NCI-H2227 treated with DMSO at 0.1 percent for 48 hours (cell line): ENCODE measurements around the gene ARID4B.
A peak's percentile ranks its signal among the peaks of the same experiment; 100 is the strongest.
"Not testable (repeated sequence)": the region's sequence is repeated elsewhere in the genome, so short reads cannot be mapped to it uniquely, and the experiment has no call there.

Experiments
- DNase-seq: peaks from one replicate; lab custom pipeline; 2025; lab: John Stamatoyannopoulos, UW

The ARID4B gene

GRCh38 chr1:235329139-235329902 is 1.3 kb upstream of the ARID4B start:
- peak; percentile 54 for DNase-seq

DNA sequence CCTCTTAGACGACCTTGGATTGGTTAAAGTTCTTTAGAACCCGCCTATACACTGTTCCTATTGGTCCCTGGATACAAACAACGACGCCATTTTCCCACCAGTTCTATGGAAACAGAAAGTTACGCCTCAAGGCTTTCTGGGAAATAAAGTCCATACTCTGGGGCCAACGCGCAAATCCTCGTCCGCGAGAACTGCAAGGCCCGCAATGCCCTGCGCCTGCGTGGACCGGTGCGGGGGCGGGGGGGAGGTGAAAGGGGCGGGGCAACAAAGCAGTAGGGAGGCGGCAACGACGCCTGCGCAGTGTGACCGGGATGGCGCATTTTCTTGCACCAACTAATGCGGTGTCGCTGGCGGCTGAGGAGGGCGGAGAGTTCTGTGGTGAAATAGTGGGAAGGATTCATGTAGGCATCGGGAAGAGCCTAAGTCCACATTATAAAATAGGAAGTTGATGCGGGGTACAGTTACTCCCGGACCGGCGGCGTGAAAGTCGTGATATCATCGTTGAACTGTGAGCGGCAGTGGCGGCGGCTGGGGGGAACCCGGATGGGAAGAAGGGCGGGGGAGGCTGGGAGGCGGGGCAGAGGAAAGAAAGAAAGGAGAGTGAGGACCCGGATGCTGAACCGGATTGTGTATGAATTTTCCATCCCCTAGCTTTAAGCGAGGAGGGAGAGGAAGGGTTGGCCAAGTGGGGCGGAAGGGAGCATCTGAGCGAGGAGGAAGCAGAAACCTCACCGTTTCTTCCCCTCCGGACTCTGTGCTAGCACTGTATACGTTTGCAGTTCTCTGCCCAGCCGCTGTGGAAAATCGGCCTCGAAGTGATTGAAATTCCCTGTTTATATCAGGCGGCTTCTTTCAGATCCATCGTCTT is 526 bp upstream of the ARID4B start, which contains the start of gene GGPS1:
TSS of gene GGPS1 (plus strand) at position 300 of the 868 bp plus-strand sequence. CDS start 6,695 bp downstream, outside the sequence.
- peak; percentile 100 for DNase-seq

DNA sequence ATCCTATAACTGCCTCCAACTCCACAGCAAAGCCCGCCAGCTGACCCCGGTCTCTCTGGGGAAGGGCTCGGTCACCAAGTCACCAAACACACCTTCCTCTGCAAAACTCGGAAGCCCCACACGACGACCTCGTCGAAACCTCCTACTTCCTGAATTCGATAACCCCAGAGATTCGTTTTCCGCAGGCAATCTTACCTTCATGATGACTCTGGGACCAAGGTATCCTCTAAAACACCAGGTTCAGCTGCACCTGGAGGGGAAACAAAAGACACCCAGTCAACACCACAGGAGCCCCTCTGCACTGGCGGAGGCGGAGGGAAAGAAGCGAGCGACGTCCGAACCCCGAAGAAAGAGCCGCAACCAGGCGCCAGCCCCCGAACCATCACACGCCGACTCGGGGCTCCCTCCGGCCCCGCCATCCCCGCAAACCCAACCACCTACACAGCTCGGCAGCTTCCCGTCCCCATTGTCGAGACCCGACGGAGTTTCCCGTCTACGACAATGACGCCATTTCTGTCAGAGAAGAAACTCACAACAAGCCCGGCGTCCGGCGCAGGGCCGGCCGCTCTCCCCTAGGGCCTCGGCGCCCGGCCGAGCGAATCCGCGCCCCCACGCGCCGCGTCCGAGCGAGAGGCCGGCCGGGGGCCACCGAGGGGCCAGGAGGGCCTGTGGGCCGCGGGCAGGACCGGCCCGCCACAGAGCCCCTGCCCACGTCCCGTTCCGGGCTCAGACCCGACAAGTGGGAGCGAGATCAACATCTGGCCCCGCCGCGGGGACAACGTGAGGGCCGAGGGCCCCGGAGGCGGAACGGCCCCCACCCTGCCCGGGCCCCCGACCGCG is 1.0 kb downstream of the ARID4B start:
- DNase-seq = no peak

- no peak for DNase-seq
Measured at GRCh38 chr1:235325854-235326253, 2.1 kb downstream of the ARID4B start.

DNA sequence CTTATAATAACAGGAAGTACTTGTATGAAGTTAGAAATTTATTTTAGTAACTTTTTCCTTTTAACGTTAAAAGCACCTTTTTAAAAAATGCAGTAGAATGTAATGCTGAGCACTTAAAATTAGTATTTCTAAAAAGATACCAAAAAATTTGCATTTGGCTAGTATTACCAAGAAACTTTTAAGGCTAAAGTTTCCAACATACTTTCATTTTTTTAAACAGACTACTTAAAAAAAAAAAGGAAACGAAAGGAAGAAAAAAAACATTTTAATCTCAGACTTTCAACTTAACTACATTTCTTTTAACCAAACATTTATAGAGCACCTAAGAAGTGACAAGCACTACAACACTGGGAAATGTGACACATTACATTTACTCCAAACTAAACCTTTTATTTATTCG is 2.8 kb downstream of the ARID4B start:
- no peak for DNase-seq

GRCh38 chr1:235324296-235324695 is 3.7 kb downstream of the ARID4B start:
- DNase-seq = no peak

DNA sequence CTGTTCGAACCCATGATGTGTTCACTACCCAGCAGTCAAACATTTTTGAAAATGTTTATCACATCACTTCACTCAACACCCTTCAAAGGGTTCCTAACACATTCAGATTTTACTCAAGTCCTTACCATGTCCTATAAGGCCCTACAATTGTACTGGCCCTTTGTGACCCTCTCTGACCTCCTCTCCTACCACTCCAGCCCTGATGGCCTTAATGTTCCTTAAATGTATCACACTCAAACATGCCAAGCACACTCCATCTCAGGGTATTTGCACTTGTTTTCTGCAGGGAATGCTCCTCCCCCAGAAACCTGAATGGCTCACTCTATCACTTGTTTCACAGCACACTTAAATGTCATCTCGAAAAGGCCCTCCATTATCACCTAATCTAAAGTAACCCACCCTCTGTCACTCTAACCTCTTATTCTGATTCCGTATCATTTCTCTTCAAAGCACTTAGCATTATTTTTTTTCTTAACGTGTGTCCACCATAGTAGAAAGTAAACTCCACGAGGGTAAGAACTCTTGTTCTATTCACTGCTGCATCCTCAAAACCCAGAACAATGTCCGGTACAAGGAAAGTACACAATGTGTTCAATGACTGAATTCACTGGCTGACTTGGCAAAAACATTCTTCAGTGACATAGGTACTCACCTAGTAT is 7.3 kb downstream of the ARID4B start:
- no peak for DNase-seq

- no peak for DNase-seq
Measured at GRCh38 chr1:235319255-235319654, 8.7 kb downstream of the ARID4B start.

DNA sequence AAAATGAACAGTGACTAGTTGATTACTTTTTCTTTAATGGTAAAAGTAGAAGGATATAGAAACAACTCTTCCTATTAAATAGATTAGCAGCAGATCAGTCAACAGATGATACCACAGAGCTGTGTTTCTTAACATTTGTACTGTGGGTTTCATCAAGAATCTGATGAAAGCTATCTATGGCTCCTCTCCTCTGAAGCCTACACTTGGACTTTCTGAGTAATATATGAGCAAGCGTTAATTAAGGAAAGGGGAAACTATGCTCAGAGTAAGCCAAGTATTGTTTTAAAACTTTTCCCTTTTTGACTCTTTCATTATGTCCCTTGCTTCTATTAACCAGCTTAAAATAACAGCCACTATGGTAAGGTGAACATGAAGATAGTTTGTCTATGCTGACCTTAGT is 10.8 kb downstream of the ARID4B start:
- DNase-seq = no peak

DNA sequence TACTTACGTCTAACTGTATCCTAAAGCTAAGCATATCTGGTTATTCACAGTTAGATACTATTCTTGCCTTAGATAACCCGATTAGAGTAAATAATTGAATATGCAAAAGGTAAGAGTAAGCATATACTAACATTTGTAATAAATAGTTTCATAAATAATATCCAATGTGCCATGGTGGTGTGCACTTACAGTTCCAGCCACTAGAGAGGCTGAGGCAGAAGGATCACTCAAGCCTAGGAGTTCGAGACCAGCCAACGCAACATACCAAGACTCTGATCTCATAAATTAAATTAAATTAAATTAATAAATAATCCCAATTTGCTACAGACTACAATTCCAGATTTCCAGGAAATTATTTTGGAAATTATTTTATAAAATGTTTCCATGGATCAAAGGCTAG is 12.2 kb downstream of the ARID4B start:
- no peak for DNase-seq

GRCh38 chr1:235315173-235315572 is 12.8 kb downstream of the ARID4B start:
- no peak for DNase-seq

DNA sequence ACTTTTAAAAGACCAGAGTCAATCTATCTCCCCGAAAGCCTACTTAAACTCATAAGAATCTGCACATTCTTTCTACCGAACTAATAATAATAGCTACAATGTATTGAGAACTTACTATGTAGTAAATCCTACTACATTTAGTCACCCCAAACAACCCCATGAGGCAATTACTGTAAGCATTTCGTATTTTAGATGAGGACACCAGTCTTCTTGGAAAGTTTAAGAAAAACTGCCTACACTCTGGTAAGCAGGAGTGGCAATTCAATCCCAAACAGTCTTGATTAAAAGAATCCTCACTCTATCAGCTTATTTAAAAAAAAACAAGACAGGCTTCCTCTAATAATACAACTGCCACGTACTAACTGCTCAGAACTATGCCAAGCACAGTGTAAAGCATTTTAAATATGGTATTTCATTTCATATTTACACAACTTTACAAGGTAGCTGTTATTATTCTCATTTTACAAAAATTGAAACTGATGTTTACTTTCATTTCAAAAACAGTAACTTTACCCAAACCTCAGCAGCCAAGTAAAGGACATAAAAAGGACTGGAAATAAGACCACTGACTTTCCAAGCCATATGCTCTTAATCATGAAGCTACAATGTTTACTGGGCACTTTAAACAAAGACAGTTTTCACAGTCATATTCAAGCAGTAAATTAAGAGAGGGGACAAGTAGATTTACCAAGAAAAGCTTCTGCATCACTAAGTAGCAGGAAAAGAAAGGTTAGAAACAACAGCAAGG is 13.9 kb downstream of the ARID4B start:
- no peak for DNase-seq

GRCh38 chr1:235313262-235313661 is 14.7 kb downstream of the ARID4B start:
- no peak for DNase-seq

DNA sequence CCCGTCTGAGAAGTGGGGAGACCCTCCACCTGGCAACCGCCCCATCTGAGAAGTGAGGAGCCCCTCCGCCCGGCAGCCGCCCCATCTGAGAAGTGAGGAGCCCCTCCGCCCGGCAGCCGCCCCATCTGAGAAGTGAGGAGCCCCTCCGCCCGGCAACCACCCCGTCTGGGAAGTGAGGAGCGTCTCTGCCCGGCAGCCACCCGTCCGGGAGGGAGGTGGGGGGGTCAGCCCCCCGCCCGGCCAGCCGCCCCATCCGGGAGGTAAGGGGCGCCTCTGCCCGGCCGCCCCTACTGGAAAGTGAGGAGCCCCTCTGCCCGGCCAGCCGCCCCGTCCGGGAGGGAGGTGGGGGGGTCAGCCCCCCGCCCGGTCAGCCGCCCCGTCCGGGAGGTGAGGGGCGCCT is 18.8 kb downstream of the ARID4B start:
- not testable (repeated sequence) for DNase-seq

GRCh38 chr1:235307158-235308124 is 20.5 kb downstream of the ARID4B start:
- DNase-seq = no peak

GRCh38 chr1:235304549-235305451 is 23.2 kb downstream of the ARID4B start:
- DNase-seq = no peak

GRCh38 chr1:235302143-235302542 is 25.8 kb downstream of the ARID4B start:
- no peak for DNase-seq

DNA sequence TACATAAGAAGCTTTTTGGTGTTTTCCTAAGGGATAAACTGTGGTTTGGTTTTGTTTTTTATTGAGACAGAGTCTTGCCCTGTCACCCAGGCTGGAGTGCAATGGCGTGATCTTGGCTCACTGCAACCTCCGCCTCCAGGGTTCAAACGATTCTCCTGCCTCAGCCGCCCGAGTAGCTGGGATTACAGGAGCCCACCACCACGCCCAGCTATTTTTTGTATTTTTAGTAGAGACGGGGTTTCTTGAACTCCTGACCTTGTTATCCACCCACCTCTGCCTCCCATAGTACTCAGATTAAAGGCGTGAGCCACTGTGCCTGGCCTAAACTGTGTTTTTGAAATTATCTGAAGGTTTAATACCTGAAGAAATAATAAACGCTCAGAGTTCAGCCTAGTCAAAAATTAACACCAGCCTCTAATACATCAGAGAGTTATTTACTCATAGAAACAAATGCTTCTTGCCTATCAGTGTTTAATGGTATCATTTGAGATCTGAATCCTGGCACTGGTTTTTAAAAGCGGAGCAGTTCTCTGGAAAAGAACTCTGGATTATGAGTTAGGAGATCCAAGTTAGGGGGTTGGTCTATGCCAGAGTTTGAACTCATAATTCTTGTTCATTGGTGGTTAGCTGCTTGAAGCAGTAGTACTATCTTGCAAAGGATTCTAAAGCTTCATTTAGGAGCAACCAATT is 28.7 kb downstream of the ARID4B start:
- DNase-seq = no peak
